Astrocyte of the cerebellum (primary cell): ENCODE data around the gene ANO7.

Source experiments
- DNase-seq: peaks from one replicate; pipeline ENCODE4 v3.0.0-alpha.2; 2011; ENCODE audit warnings: low read depth
- H3K4me3 ChIP-seq: 2 replicates; pipeline ENCODE4 v1.5.1; 2011; ENCODE audit warnings: mild to moderate bottlenecking, low read depth, low read length, moderate library complexity
- in situ Hi-C: cut with HindIII; loops from 2 replicates; pipeline ENCODE4 v1.10.0; 2017; ENCODE audit warnings: low sequenced_read_pairs
- TF ChIP-seq, protein P1 (sequence below): IDR thresholded peaks from 2 replicates; pipeline ENCODE4 v1.5.1; 2012; ENCODE audit warnings: low read length, low read depth, moderate library complexity, mild to moderate bottlenecking; ENCODE audit errors: missing control alignments

ANO7 gene

DNA sequence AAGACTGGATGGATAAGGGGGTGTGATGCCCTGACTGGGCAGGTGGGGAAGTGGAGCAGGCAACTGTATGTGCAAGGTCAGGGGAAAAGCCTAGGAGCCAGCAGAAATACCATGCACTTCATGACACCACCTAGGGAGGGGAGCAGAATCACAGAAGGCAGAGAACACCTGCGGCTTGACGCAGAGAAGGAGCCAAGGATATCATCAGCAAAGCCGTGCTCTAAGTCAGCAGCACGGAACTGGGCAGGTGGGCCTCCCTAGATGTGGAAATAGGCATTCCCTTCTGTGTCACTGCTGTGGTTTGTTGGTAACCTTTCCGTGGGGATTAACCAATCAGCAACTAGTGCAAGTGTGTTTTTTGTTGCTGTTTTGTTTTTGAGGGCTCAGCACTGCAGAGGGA is 85.7 kb downstream of the ANO7 start:
- H3K4me3 ChIP-seq: no peak overlapping the region

More for the DNA sequence above, 85.7 kb downstream of the ANO7 start:
- TF ChIP-seq, protein P1, sequence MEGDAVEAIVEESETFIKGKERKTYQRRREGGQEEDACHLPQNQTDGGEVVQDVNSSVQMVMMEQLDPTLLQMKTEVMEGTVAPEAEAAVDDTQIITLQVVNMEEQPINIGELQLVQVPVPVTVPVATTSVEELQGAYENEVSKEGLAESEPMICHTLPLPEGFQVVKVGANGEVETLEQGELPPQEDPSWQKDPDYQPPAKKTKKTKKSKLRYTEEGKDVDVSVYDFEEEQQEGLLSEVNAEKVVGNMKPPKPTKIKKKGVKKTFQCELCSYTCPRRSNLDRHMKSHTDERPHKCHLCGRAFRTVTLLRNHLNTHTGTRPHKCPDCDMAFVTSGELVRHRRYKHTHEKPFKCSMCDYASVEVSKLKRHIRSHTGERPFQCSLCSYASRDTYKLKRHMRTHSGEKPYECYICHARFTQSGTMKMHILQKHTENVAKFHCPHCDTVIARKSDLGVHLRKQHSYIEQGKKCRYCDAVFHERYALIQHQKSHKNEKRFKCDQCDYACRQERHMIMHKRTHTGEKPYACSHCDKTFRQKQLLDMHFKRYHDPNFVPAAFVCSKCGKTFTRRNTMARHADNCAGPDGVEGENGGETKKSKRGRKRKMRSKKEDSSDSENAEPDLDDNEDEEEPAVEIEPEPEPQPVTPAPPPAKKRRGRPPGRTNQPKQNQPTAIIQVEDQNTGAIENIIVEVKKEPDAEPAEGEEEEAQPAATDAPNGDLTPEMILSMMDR: no peak
- in situ Hi-C loops: no loop called here
- DNase-seq: no peak
